GM21390 (cell line): Measurements from ENCODE around the gene CLPTM1L.
"Not testable (repeated sequence)": the region's sequence is repeated elsewhere in the genome, so short reads cannot be mapped to it uniquely, and the experiment has no call there.

Experiments used
- ATAC-seq: cut with Tn5 transposase; IDR thresholded peaks from one replicate; pipeline ENCODE4 v1.9.1; 2021; ENCODE audit not compliant: unreplicated experiment

The CLPTM1L gene

GRCh38 chr5:1360861-1361260 is 16.0 kb upstream of the CLPTM1L start:
- ATAC-seq, result no peak

DNA sequence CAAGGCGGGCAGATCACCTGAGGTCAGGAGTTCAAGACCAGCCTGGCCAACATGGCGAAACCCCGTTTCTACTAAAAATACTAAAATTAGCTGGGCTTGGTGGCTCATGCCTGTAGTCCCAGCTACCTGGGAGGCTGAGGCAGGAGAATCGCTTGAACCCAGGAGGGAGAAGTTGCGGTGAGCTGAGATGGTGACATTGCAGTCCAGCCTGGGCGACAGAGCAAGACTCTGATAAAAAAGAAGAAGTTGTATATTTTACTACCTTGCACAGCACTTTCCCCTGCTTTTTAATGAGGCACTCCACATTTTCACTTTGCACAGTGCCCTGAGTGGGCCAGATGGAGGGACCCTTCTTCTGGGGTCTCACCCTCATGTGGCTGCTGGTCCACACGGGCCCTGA is 15.5 kb upstream of the CLPTM1L start:
- ATAC-seq, result not testable (repeated sequence)

GRCh38 chr5:1359713-1360112 is 14.8 kb upstream of the CLPTM1L start:
- ATAC-seq, result no peak

- ATAC-seq, result no peak
Observed at GRCh38 chr5:1359031-1359645, 14.2 kb upstream of the CLPTM1L start.

DNA sequence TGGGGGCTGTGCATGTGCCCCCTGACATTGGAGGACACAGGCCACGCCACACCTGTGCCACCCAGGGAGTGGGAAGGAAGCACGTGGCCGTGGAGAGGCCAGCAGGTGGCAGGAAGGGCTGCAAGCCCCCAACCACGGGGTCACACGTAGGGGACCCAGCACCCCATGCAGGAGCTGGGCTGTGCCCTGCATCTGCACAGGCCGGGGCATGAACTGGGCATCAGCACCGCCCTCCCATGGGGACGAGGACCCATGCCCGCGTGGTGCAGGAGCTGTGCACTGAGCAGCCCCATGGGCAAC is 13.8 kb upstream of the CLPTM1L start:
- no peak for ATAC-seq

- no peak for ATAC-seq
Observed at GRCh38 chr5:1357946-1358725, 13.2 kb upstream of the CLPTM1L start.

DNA sequence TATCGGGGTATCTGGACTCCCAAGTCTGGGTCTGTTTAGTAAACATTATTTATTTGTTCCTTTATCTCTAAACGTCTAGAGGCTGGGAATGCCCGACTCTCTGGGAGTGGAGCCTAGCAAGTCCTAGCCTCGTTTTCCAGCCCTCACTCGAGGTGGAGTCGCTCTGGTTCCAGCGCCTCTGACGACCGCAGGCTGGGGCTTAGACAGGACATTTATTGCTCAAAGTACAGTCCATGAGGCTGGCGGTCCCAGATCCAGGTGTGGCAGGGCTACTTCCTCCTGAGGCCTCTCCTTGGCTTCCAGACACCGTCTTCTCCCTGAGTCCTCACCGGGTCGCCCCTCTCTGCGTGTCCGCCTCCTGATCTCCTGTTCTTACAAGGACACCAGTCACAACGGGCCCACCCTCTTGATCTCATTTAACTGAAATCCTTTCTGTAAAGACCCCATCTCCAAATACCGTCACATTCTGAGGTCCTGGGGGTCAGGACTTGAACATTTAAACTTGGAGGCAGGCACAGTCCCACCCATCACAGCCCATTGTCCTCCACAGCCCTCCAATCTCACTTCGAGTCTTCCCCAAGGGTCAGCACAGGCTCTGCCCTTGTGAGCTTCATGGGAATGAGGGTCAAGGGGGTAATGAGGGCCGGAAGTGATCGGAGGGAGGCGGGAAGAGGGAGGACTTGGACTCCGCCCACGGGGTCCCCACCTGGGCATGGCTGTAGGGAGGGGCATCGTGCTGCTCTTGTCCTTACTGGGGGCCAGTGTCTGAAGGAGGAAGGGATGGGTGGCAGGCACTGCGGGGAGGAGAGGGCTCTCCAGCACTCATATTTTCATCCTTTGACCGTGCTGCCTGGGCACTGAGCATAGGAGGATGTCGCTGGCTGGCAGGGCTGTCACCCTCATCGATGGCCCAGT is 12.2 kb upstream of the CLPTM1L start:
- no peak for ATAC-seq

DNA sequence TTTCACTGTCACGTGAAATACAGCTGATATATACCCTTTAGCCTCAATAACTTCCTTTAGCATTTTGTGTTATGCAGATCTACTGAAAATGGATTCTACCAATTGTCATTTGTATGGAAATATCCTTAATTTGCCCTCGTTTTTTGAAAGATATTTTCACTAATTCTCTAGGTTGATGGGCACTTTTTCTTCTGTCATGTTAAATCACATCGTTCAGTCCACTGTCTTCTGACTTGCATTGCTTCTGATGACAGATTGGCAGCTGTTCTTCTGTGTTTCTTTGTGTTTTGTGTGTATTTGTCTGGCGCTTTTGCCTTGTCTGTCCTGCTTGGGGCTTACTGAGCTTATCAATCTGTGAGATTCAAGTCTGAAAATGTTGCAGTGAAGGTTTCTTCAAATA is 9.7 kb upstream of the CLPTM1L start:
- ATAC-seq, result no peak

- no peak for ATAC-seq
Observed at GRCh38 chr5:1352231-1353219, 7.6 kb upstream of the CLPTM1L start.

GRCh38 chr5:1351156-1351555 is 6.3 kb upstream of the CLPTM1L start:
- ATAC-seq, result no peak

- ATAC-seq, result no peak
Observed at GRCh38 chr5:1349246-1349645, 4.3 kb upstream of the CLPTM1L start.

- ATAC-seq, result no peak
Observed at GRCh38 chr5:1348986-1349245, 4.0 kb upstream of the CLPTM1L start.

DNA sequence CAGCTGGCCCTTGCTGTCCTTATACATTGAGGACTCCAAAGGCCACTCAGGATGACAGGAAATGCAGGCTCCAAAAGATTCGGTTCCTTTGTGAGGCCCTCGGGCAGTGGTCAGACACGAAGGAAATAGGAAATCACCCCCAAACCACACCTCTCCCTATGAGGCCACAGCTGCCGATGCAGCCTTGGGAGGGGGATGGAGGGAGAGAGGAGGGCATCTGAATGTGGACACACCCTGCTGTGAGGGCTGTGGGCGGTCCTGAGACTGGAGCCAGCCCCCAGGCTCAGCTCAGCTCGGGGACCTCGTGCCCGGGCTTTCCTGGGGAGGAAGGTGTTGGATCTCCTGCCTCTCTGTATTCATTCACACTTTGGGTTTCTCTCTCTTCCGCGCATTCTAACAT is 2.7 kb upstream of the CLPTM1L start:
- no peak for ATAC-seq

DNA sequence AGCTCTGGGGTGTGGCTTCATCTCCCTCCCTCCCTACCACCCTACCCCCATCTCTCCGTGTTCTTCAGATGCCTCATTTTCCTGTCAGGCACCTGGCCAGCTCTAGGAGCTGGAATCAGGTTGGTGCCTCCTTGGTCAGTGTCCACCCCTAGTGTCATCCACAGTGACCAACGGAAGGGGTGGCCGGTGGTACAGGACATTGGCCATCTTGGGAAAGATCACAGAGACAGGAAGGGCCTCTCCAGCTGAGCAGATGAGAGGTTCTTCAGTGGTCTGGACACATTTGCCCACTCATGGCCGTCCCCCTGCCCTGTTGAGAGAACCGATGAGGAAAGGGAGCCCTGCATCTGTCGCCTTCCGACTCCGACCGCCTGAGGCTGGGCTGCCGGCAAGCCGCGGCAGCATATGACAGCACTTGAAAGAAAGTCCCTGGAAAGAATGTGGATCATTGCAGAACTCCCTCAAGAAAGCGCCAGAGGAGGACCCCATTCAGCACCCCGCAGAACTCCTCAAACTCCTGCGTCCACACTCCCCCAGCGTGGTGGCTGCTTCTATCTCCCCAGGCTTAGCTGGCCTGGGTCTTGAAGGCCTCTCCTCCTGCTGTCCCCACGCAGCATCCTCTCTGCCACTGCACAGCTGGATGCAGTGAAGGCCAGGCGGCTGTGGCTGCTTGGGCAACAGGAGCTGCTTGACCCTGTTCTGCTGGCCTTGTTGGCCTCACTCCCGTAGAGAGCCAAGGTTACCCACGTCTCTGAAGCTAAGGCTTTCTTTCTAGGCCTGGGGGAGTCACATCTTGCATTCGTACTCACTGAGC is 1.9 kb upstream of the CLPTM1L start:
- no peak for ATAC-seq

DNA sequence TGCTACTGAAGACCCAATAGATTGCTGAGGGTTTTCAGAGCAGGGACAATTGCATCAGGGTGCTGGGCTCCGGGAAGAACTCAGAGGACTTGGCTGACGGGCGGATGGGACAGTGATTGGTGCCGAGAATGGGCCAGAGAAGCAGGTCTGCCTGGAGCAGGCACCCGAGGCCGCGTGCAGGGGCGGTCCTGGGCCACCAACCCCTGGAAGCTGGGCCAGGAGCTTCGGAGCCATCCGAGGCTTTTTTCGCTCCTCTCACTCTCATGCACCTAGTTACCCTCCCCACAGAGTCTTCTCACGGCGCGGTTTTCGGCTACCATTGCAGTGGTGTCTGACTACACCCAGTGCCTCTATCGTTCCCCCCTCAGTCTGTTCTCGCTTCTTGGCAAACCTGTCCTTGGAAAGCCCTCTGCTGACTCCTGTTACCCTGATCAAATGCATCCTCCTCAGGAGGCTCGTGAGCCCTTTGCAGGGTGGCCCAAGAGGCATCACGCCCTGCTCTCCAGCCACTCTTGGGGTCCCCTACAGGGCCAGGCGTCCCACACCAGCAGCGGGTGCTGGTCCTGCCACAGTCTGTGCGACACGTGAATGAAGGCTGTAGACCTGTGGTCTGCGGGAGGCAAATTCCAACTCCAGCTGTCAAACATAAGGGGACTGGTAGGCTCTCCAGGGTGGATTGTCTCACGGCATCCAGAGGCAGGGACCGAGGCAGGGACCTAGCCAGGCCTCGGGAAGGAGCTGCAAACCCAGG is 1.2 kb upstream of the CLPTM1L start:
- ATAC-seq, result no peak

GRCh38 chr5:1343931-1344901 is 683 bp downstream of the CLPTM1L start:
- peak; percentile 11 for ATAC-seq

GRCh38 chr5:1343315-1343751 is 1.6 kb downstream of the CLPTM1L start:
- no peak for ATAC-seq

GRCh38 chr5:1342711-1343110 is 2.2 kb downstream of the CLPTM1L start:
- ATAC-seq, result not testable (repeated sequence)
